ENCODE measurements around the gene ABCF3.

ABCF3 gene

GRCh38 chr3:184234224-184234623, 48.2 kb downstream of the ABCF3 start:
- Histone ChIP-seq H3K9me2 (replicated peaks; ENCODE audit: insufficient read depth, low read length) (no peaks in the 10 kb centered on the region), H3K36me3 (ENCODE audit: low read length) (no peaks in the 10 kb centered on the region), H3K9ac (ENCODE audit: low read length) (no peak overlapping the region), H3K4me2 (ENCODE audit: low read depth, low read length, poor library complexity, severe bottlenecking) (no peak overlapping the region), H3F3A (ENCODE audit: insufficient read depth) (no peaks in the 10 kb centered on the region), H3K27me3 (ENCODE audit: low read length) (no peaks in the 10 kb centered on the region), H3K4me3 (ENCODE audit: insufficient read depth, low read length, poor library complexity, severe bottlenecking) (no peak overlapping the region), H4K20me1 (ENCODE audit: low read depth, low read length) (no peaks in the 10 kb centered on the region), H3K9me3 (ENCODE audit: insufficient read depth, low read length) (no peaks in the 10 kb centered on the region), H3K79me2 (ENCODE audit: insufficient read depth, low read length) (no peaks in the 10 kb centered on the region), H2AFZ (ENCODE audit: low read depth, low read length, severe bottlenecking) (no peak overlapping the region), H3K27ac (ENCODE audit: low read depth, low read length) (no peak overlapping the region)
- TF ChIP-seq EZH2phosphoT487 (conservative IDR thresholded peaks at IDR 0.05; ENCODE audit: low read length), result no peak
- TF ChIP-seq, protein P1, sequence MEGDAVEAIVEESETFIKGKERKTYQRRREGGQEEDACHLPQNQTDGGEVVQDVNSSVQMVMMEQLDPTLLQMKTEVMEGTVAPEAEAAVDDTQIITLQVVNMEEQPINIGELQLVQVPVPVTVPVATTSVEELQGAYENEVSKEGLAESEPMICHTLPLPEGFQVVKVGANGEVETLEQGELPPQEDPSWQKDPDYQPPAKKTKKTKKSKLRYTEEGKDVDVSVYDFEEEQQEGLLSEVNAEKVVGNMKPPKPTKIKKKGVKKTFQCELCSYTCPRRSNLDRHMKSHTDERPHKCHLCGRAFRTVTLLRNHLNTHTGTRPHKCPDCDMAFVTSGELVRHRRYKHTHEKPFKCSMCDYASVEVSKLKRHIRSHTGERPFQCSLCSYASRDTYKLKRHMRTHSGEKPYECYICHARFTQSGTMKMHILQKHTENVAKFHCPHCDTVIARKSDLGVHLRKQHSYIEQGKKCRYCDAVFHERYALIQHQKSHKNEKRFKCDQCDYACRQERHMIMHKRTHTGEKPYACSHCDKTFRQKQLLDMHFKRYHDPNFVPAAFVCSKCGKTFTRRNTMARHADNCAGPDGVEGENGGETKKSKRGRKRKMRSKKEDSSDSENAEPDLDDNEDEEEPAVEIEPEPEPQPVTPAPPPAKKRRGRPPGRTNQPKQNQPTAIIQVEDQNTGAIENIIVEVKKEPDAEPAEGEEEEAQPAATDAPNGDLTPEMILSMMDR (IDR thresholded peaks at IDR 0.05; ENCODE audit: insufficient read depth, low read length, poor library complexity, severe bottlenecking), result no peak

- Histone ChIP-seq H3K9me2 (replicated peaks; ENCODE audit: insufficient read depth, low read length) (no peaks in the 10 kb centered on the region), H3K36me3 (ENCODE audit: low read length) (no peaks in the 10 kb centered on the region), H3K9me3 (ENCODE audit: insufficient read depth, low read length) (no peaks in the 10 kb centered on the region), H3K9ac (ENCODE audit: low read length) (no peak overlapping the region), H3K79me2 (ENCODE audit: insufficient read depth, low read length) (no peaks in the 10 kb centered on the region), H3K27me3 (ENCODE audit: low read length) (no peaks in the 10 kb centered on the region), H3K4me2 (ENCODE audit: low read depth, low read length, poor library complexity, severe bottlenecking) (no peak overlapping the region), H2AFZ (ENCODE audit: low read depth, low read length, severe bottlenecking) (no peak overlapping the region), H3F3A (ENCODE audit: insufficient read depth) (no peaks in the 10 kb centered on the region), H3K27ac (ENCODE audit: low read depth, low read length) (no peak overlapping the region), H4K20me1 (ENCODE audit: low read depth, low read length) (no peaks in the 10 kb centered on the region), H3K4me3 (ENCODE audit: insufficient read depth, low read length, poor library complexity, severe bottlenecking) (no peak overlapping the region)
- TF ChIP-seq, protein P1 (IDR thresholded peaks at IDR 0.05; ENCODE audit: insufficient read depth, low read length, poor library complexity, severe bottlenecking), result no peak
- TF ChIP-seq EZH2phosphoT487 (conservative IDR thresholded peaks at IDR 0.05; ENCODE audit: low read length), result no peak
Measured at GRCh38 chr3:184234671-184235380, 48.8 kb downstream of the ABCF3 start.

DNA sequence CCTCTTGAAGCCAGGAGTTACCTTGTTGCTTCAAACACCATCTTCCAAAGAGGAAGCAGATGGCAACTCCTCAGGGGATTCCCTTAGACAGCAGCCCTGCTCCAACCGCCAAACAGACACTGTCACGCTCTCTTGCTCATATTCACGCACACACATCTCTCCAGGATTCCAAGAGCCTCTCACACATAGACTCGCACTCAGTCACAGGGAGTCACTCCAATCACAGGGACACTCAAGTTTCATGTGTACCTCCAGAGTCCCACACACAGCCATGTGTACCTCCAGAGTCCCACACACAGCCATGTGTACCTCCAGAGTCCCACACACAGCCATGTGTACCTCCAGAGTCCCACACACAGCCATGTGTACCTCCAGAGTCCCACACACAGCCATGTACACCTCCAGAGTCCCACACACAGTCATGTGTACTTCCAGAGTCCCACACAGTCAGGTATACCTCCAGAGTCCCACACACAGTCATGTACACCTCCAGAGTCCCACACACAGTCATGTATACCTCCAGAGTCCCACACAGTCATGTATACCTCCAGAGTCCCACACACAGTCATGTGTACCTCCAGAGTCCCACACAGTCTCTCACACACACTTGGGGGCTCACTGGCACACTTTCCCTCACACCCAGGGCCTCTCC, 49.5 kb downstream of the ABCF3 start:
- Histone ChIP-seq H3K9me2 (replicated peaks; ENCODE audit: insufficient read depth, low read length) (no peaks in the 10 kb centered on the region), H3K27me3 (ENCODE audit: low read length) (no peaks in the 10 kb centered on the region), H3K4me2 (ENCODE audit: low read depth, low read length, poor library complexity, severe bottlenecking) (no peak overlapping the region)

GRCh38 chr3:184236033-184236410, 50.0 kb downstream of the ABCF3 start:
- H3K9me3 ChIP-seq (ENCODE audit: insufficient read depth, low read length), result no peaks in the 10 kb centered on the region
- H3K36me3 ChIP-seq (ENCODE audit: low read length), result no peaks in the 10 kb centered on the region
- H2AFZ ChIP-seq (ENCODE audit: low read depth, low read length, severe bottlenecking), result no peak overlapping the region
- no peak overlapping the region for H3K27ac ChIP-seq (ENCODE audit: low read depth, low read length)
- H3F3A ChIP-seq (ENCODE audit: insufficient read depth), result peaks cover 6% of the 10 kb centered on the region; the same call in 1 of the 2 replicates
- no peak overlapping the region for H3K9ac ChIP-seq (ENCODE audit: low read length)
- no peaks in the 10 kb centered on the region for H3K27me3 ChIP-seq (ENCODE audit: low read length)
- no peaks in the 10 kb centered on the region for H3K79me2 ChIP-seq (ENCODE audit: insufficient read depth, low read length)
- TF ChIP-seq, protein P1 (IDR thresholded peaks at IDR 0.05; ENCODE audit: insufficient read depth, low read length, poor library complexity, severe bottlenecking), result no peak
- no peak for TF ChIP-seq EZH2phosphoT487 (conservative IDR thresholded peaks at IDR 0.05; ENCODE audit: low read length)
- H4K20me1 ChIP-seq (ENCODE audit: low read depth, low read length), result no peaks in the 10 kb centered on the region
- H3K4me2 ChIP-seq (ENCODE audit: low read depth, low read length, poor library complexity, severe bottlenecking), result no peak overlapping the region
- H3K4me3 ChIP-seq (ENCODE audit: insufficient read depth, low read length, poor library complexity, severe bottlenecking), result no peak overlapping the region
- no peaks in the 10 kb centered on the region for H3K9me2 ChIP-seq (replicated peaks; ENCODE audit: insufficient read depth, low read length)

More for the DNA sequence above, 49.5 kb downstream of the ABCF3 start:
- Histone ChIP-seq H3K36me3 (ENCODE audit: low read length) (no peaks in the 10 kb centered on the region), H3K27ac (ENCODE audit: low read depth, low read length) (no peak overlapping the region), H3K79me2 (ENCODE audit: insufficient read depth, low read length) (no peaks in the 10 kb centered on the region), H3K9ac (ENCODE audit: low read length) (no peak overlapping the region), H4K20me1 (ENCODE audit: low read depth, low read length) (no peaks in the 10 kb centered on the region), H2AFZ (ENCODE audit: low read depth, low read length, severe bottlenecking) (no peak overlapping the region), H3K9me3 (ENCODE audit: insufficient read depth, low read length) (no peaks in the 10 kb centered on the region), H3K4me3 (ENCODE audit: insufficient read depth, low read length, poor library complexity, severe bottlenecking) (no peak overlapping the region), H3F3A (ENCODE audit: insufficient read depth) (peaks cover 5% of the 10 kb centered on the region; the same call in 1 of the 2 replicates)
- TF ChIP-seq EZH2phosphoT487 (conservative IDR thresholded peaks at IDR 0.05; ENCODE audit: low read length), result no peak
